Stimulated activated CD8-positive, alpha-beta memory T cell treated with anti-CD3 and anti-CD28 coated beads, Interleukin-12 subunit alpha, Interleukin-12 subunit beta, amount 100 ng/mL, for 4 hours (primary cell): ENCODE measurements around the gene PPP1R14C.
"Not testable (repeated sequence)": the region's sequence is repeated elsewhere in the genome, so short reads cannot be mapped to it uniquely, and the experiment has no call there.

ENCODE experiments used
- DNase-seq: peaks from one replicate; pipeline ENCODE4 v3.0.0-alpha.2; 2020; ENCODE audit warnings: low read depth

Gene PPP1R14C

DNA sequence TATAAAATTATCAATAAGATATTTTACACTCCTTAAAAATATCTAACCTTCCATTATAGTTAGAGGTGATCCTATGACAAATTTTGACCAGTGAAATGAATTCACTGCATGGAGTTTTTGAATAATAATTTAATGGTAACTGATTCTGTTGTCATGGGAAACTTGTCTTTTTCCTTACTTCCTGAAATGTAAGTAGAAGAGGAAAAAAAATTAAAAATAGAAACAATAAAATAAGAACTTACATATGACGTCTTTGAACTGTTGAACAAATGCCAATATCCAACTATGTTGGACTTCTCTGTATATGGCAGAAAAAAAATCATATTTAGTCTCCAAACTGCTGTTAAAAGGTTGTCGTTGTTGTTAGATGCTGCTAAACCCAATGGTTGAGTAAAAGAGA, 26.3 kb downstream of the PPP1R14C start:
- DNase-seq = no peak

DNA sequence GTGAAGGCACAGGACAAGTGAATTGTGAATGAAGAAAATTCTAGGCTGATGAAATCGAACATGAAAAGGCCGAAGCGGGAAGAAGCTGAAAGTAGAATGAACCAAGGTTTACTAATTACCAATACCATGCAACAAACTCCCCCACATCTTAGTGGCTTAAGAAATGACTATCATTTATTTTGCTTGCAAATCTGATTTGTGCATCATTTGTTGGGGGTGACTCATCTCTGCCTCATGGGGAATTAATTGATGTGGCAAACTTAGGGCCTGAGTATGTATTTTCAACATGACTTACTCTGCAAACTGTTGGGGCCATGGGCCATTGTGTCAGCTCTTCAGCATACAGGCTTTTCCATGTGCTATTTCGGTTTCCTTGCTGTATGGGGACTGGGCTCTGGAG, 26.8 kb downstream of the PPP1R14C start:
- DNase-seq = no peak

DNA sequence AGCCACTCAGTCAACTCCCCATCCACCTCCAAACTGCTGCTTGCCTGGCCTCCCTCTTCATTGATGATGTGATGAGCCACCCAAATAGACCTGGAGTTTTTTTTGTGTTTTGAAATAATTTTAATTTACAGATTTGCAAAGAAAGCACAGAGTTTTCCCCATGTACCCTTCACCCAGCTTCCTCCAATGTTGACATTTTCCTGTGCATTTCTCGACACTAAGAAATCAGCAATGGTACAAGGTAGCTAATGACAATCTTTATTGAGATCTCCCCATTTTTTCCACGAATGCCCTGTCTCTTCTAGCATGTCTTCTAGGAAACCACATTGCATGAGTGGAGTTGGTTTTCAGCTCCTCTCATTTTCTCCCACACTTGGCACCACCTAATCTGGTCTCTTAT, 30.1 kb downstream of the PPP1R14C start:
- no peak for DNase-seq

DNA sequence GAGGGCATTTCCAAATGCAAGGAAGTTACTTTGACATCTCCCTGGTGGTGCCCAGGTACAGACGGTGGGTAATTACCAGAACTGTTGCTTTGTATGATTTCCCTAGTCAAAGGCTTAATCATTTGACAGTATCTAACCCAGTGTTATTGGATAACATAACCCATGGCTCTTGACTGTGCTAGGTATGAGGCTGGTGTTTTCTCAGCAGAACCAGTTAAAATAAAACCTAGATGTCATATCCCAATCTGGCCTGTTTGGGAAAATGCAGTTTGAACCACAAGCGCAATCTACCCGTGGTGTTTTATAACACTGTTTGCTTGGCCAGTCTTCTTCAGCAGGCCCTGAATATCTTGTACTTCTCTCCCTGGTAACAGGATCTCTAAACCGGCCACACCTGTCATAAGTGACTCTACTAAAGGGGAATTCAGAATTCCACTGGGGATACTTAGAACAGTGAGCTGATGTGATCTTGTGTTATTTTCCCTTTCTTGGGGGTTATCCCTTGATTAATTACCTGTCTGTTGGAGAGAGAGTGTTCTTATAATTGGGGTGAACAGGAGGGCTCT, 32.8 kb downstream of the PPP1R14C start:
- no peak for DNase-seq

DNA sequence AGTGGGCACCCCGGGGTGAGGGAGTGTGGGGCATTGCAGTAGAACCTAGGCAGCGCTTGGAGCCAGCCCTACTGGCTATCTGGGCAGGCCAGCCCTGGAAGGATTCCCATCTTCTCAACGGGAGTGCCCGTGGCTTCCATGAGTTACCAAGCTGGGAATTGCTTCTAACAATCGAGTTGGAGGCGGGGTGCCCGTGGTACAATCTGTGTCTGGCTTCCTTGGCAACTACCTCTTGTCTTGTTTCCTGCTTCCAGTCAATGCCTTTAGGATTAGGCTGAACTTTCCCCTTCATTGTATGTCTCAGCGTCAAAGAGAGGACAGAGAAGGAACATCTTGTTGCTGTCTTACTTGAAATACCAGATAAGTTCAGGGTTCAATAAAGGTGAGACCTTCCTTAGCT, 33.3 kb downstream of the PPP1R14C start:
- DNase-seq = no peak

DNA sequence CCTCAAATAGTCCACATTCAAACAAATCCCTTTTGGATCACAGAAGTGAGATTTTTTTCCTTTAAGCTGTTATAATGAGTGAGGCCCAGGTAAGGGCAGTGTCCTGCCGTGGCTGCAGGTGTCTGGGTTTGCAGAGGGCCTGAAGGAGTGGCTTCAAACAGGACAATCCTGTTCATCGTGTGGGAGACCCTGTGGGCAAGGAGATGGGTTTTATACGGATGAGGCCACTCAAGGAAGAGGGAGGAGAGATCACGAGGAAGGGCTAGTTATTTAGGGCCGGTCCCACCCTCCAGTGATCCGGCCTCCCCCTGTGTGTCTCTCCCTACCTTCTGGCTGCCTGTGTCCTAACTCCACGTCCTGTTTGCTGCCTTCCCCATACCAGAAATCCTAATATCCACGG, 33.8 kb downstream of the PPP1R14C start:
- DNase-seq = no peak

DNA sequence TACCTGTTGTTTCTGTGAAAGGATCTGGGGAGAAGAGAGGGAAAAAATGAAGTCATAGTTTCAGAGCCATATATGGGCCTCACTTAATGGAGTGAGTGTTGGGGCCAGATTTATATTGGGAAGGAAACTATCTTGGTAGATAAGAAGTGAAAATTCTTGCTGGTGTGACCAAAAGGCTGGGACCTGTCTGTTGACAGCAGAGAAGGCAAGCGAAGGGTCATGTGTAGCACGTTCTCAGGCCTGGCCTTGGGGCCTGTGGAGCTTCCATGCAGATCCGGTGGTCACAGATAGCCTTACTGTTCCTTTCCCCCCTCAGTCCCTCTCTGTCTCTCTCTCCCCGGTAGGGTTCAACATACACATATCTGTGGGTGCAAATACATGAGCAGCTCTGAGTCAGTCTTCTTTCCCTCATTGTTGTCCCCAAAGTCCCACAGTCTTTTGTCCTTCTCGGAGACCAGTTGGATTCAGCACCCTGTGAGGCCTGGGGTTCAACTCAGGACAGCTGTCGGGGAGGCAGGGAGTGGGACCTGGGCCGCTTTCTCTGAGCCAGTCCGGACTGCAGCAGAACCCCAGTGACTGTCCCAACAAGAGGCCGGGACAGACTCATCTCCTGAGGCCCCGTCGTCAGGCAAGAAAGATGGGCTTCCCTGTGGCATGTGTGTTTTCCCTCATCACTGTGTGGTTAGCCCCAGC, 34.6 kb downstream of the PPP1R14C start:
- DNase-seq = no peak

DNA sequence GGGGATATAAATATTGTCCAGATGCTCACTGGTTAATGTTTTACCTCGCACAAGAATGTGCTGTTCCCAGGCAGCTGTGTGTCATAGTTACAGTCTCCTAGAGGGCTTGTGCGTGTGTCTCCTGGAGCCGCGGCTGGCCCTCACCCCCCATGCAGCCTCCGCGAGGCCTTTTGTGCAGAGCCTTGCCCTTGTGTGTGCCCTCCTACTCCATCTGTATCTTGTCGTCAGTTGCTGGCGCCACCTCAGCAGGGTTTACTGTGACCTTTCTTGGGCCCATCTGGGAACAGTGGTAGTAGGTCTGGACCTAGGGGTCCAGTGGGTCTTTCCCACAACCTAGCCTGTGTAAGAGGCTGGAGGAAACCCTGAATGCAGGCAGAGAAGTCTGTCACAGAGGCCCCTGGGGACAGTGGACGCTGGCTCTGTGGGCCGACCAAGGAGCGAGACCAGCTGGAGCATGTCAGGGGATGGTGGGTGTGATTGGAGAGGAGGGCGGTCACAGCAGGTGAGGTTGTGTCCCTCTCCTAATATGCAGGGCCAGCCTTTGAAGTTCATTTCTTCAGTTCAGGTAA, 35.2 kb downstream of the PPP1R14C start:
- no peak for DNase-seq

DNA sequence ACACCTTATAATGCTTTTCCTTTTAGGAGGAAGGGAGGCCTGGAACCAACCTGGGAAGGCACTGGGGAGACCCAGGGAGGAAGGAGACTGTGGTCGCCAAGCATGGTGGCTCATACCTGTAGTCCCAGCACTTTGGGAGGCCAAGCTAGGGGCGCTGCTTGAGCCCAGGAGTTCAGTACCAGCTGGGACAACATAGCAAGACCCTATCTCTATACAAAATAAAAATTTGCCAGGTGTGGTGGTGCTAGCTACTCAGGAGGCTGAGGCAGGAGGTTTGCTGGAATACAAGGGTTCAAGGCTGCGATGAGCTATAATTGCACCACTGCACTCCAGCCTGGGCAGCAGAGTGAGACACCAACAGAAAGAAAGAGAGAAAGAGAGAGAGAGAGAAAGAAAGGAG, 36.2 kb downstream of the PPP1R14C start:
- no peak for DNase-seq

DNA sequence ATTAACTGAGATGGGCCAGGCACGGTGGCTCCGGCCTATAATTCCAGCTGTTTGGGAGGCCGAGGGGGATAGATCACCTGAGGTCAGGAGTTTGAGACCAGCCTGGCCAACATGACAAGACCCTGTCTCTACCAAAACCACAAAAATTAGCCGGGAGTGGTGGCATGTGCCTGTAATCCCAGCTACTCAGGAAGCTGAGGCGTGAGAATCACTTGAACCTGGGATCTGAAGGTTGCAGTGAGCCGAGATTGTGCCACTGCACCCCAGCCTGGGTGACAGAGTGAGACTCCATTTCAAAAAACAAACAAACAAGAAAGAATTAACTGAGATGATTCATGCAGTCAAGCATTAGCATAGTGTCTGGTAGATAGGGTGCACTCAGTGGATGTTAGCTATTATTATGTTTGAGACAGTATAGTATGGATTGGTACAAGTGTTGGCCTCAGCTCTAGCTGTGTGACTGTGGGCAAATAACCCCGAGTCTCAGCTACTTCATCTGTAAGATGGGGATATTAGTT, 37.1 kb downstream of the PPP1R14C start:
- not testable (repeated sequence) for DNase-seq

DNA sequence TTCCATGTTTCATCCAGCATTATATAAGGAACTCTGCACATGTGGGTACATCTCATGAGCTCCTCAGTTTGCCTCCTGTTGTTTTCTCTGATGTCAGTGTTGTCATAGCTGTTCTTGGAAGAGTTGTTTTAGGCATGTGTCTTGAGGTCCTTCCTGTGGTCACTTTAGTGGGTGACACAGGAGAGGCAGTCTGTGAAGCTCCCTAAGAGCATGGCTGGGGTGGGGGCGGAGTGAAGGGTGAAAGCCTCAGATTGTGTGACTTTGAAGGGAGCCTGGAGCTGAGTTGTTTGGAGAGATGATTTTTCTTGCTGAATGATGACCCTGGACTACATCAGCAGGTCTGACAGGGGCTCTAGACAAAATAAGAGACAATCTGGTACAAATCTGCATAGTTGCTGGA, 37.7 kb downstream of the PPP1R14C start:
- no peak for DNase-seq

DNA sequence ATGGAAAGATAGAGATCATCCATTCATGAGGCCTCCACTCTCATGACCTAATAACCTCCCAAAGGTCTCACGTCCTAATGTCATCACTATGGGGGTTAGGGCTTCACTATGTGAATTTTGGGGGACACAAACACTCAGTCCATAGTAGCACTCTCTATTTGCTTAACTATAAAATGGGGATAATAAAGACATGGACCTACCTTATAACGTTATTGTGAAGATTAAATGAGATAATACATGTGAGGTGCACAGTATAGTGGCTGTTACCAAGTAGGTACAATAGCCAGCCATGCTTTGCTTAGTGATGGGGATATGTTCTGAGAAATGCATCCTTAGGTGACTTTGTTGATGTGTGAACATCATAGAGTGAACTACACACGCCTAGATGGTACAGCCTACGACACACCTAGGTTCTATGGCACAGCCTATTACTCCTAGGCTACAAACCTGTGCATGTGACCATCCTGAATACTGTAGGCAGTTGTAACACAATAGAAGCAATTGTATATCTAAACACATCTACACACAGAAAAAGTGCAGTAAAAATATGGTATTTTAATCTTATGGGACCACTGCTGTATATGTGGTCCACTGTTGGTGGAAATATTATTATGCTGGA, 39.7 kb downstream of the PPP1R14C start:
- no peak for DNase-seq

DNA sequence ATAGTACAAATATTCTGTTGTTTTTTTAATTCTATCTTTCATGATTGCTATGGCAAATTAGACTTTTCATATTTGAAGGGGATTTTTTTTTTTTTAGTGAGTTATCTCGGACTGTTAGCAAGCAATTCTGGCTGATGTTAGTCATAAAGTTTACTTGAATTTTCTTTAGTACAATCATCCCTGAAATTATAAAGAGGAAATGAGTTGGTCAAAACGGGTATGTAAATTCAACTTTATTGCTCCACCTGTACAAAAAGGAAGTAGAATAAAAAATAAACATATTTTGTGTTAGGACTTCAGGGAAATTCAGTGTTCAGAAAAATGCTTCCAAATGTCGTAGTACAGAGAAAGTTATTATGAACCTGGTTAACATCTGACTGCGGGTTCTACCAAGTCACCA, 40.3 kb downstream of the PPP1R14C start:
- DNase-seq = no peak

DNA sequence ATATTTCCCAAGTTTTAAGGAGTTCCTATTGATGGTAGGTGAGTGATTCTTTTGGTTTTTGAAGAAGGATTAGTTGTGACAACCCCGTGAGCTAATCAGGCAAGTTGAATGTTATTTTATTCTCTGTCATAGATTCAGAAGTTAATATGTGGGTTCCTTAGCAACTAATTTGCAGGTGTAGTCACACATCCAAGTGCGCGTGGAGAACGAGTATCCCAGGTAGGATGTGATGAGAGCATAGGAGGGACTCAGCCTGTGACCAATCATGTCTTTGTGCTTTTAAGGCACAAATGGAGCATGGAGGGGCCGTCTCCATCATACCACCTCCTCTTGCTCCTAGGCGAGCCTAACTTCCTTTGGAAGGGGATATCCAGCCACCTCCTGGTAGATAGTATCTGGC, 41.1 kb downstream of the PPP1R14C start:
- no peak for DNase-seq

DNA sequence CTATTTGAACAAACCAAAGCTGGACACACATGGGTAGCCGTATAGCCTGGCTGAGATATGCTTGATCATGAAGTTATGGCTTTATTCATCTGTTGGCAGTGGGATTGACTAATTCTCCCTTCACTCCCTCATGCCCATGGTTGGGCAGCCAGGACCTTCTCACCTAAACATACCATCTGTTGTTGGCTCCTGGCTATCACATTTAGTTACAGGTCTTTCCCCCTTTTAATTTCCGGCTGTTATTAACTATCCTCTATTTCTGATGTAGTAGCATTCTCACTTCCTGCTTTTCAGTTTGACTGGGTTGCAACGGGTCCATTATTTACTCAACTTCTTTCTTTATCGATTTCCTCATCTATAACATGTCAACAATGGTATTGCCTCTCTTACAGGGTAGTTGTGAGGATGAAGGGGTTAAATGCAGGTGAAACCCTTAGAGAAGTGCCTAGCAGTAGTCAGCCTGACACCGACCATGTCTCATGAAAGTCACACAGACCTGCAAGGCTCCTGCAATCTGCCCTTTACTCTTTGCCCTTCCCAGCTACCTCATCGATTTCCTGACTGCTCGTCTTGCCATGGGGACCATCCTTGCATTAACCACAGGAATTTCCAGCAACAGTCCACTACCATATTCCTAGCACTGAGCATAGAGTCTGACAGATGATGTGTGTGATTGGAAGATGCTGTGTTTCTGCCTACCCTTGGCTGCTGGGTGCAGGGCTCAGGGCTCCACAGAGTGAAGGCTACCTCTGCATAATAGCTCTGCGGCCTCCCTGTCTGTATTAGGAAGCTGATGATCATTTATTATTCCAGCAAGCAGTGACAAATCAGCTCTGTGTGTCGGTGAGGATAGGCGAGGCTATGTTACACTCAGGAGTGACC, 42.2 kb downstream of the PPP1R14C start:
- DNase-seq = no peak

DNA sequence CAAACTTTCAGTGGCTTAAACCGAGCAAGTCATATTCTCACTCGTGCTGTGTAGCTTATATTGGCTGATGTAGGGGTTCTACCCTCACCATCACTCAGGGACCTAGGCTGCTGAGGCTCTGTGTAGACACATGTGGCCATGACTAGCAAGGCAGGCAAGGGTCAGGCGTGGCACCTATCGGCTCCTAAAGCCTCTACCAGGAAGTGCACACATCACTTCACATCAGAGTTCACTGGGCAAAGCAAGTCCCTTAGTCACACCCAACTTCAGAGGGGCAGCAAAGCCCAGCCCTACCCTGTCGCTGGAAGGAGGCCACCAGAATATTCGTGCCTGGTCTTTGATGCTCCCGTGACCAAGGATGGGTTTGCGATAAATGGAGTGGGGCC, 42.9 kb downstream of the PPP1R14C start:
- DNase-seq = no peak

DNA sequence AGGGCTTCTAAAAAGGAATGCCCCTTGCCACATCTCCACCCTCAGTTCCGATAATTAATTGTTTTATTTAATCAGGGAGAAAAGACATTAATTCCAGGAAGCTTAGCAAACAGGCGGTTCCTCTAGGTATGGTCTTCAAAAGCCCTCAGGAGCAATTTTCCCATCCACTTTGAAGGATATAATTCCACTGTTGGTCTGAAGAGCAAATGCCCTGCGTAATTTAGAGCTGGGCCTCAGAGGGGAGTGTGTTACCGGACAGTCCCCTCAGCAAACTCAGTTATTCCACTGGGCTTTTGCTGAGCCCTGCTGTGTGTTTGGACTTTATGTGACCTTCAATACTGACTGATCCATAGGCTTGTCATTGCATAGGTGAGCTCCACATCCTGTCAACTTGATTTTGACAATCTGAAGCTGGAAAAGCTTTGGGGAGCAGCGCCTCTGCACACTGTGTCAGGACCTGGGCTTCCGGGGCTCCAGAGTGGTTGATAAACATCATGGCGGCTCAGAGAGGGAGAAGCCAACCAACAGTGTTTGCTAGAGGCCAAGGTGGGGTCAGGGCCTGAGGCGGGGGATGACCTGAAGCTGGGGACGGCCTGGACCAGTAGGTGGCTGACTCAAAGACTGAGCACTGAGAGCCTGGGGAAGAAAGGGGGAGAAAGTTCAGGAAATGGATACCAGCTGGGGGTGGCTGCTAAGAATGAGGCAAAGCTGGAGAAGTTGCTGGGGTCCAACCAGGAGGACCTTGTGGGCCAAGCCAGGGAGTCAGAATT, 43.5 kb downstream of the PPP1R14C start:
- no peak for DNase-seq

DNA sequence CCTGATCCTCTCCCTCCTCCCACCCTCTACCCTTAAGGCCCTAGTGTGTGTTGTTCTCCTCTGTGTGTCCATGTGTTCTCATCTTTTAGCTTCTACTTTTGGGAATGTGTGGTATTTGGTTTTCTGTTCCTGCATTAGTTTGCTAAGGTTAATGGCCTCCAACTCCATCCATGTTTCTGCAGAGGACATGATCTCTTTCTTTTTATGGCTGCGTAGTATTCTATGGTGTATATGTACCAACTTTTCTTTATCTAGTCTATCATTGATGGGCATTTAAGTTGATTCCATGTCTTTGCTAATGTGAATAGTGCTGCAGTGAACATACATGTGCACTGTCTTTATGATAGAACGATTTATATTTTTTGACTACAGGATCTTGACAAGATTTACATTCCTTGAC, 44.6 kb downstream of the PPP1R14C start:
- not testable (repeated sequence) for DNase-seq

DNA sequence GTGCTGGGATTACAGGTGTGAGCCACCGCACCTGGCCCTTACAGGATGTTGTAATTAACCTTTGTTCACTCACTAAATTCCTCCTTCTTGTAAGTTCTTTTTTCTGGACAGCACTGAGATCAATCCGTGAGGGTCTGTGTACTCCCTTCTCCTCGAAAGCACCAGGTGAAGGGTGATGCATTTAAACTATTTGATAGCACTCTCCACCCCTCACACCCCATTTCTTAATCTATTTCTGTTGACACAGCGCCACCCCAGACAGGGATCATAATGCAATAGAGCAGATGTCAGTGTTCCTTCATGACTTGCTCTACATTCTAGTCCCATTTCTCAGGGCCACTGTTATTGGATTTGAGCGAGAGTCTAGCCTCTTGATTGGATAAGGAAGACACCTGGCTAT, 46.3 kb downstream of the PPP1R14C start:
- no peak for DNase-seq

DNA sequence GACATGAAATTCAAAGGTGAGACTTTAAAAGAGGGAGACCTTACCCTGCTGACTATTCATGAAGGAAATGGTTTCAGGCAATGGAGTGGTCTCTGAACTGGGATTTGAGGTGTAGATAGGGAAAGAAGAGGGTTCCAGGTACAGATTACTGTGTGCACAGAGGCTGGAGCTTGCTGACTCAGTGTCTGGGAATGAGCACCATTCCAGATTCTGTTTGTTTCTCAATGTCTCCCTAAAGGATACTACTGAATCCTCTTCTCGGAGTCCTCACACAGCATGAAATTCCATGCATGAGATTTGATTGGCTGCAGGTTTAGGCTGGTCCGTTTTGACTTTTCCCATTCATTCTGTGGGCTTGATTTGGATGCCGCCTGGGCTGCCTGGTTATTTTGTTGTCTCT, 49.0 kb downstream of the PPP1R14C start:
- no peak for DNase-seq

DNA sequence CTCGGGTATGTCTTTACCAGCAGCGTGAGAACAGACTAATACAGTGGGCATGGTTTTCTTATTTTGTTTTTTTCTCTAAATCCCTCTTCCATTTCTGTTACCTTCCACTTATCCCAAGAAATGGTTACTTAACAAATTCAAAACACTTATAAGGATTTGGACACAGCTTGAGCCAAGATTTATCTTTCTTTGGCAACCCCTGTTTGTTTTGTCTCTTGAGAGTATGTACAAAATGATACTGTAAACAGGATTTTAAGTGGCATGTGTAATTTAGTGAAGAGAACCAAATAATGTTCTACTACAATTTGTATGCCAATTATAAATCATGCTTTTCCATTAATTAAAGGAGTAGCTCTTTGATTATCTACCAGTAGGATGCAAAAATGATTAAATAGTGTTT, 51.4 kb downstream of the PPP1R14C start:
- DNase-seq = no peak
